H9 (cell line): Measurements from ENCODE around the gene DNAL1. TPM values are rescaled to one million over a fixed set of nuclear protein-coding genes. Genes with fewer than 3 reads are reported as not detected.

ENCODE experiments used
- DNase-seq: peaks from one replicate; pipeline ENCODE4 v3.0.0-alpha.2; 2017
- H2AFZ ChIP-seq: one replicate; pipeline ENCODE4 v1.6.1; 2013; ENCODE audit warnings: mild to moderate bottlenecking, low read length, control low read depth, moderate library complexity
- H2AK5ac ChIP-seq: 2 replicates; pipeline ENCODE4 v1.6.1; 2013; ENCODE audit warnings: low read length, control low read depth, mixed read lengths; ENCODE audit not compliant: insufficient read length
- H2BK120ac ChIP-seq: one replicate; pipeline ENCODE4 v1.6.1; 2013; ENCODE audit warnings: low read depth, mild to moderate bottlenecking, low read length, control low read depth, inconsistent platforms; ENCODE audit not compliant: poor library complexity, severe bottlenecking
- H2BK12ac ChIP-seq: 2 replicates; pipeline ENCODE4 v1.6.1; 2013; ENCODE audit warnings: low read length, control low read depth, mixed read lengths, low read depth; ENCODE audit not compliant: insufficient read length
- H2BK15ac ChIP-seq: 2 replicates; pipeline ENCODE4 v1.6.1; 2013; ENCODE audit warnings: low read depth, low read length, control low read depth
- H2BK20ac ChIP-seq: one replicate; pipeline ENCODE4 v1.6.1; 2013; ENCODE audit warnings: low read depth, mild to moderate bottlenecking, low read length, control low read depth, inconsistent platforms; ENCODE audit not compliant: poor library complexity, severe bottlenecking
- H2BK5ac ChIP-seq: 2 replicates; pipeline ENCODE4 v1.6.1; 2013; ENCODE audit warnings: low read length, control low read depth, mixed read lengths; ENCODE audit not compliant: insufficient read length
- H3K14ac ChIP-seq: 2 replicates; pipeline ENCODE4 v1.6.1; 2013; ENCODE audit warnings: low read length, control low read depth; ENCODE audit not compliant: insufficient read depth
- H3K18ac ChIP-seq: 2 replicates; pipeline ENCODE4 v1.6.1; 2013; ENCODE audit warnings: low read depth, mild to moderate bottlenecking, mixed read lengths, low read length, control low read depth; ENCODE audit not compliant: insufficient read length
- H3K23ac ChIP-seq: 2 replicates; pipeline ENCODE4 v1.6.1; 2013; ENCODE audit warnings: low read length, control low read depth, mixed read lengths, low read depth; ENCODE audit not compliant: insufficient read length
- H3K23me2 ChIP-seq: 2 replicates; pipeline ENCODE4 v1.6.1; 2013; ENCODE audit warnings: low read depth, mild to moderate bottlenecking, mixed read lengths, low read length, control low read depth; ENCODE audit not compliant: insufficient read length, poor library complexity, severe bottlenecking
- H3K27ac ChIP-seq: 2 replicates; pipeline ENCODE4 v1.5.1; 2013; ENCODE audit warnings: low read length, control low read depth, mixed read lengths, low read depth; ENCODE audit not compliant: insufficient read length
- H3K27me3 ChIP-seq: 2 replicates; pipeline ENCODE4 v1.6.1; 2013; ENCODE audit warnings: low read length, control low read depth, inconsistent platforms; ENCODE audit not compliant: insufficient read depth
- H3K4ac ChIP-seq: 2 replicates; pipeline ENCODE4 v1.6.1; 2013; ENCODE audit warnings: low read depth, mild to moderate bottlenecking, control low read depth, inconsistent platforms, low read length, moderate library complexity
- H3K4me1 ChIP-seq: 2 replicates; pipeline ENCODE4 v1.6.1; 2013; ENCODE audit warnings: low read length, control low read depth, inconsistent platforms; ENCODE audit not compliant: insufficient read depth
- H3K4me2 ChIP-seq: 2 replicates; pipeline ENCODE4 v1.6.1; 2013; ENCODE audit warnings: low read length, control low read depth, mixed read lengths; ENCODE audit not compliant: insufficient read length, insufficient read depth
- H3K56ac ChIP-seq: 2 replicates; pipeline ENCODE4 v1.6.1; 2013; ENCODE audit warnings: low read depth, mild to moderate bottlenecking, mixed read lengths, low read length, control low read depth; ENCODE audit not compliant: insufficient read length
- H3K79me1 ChIP-seq: 2 replicates; pipeline ENCODE4 v1.6.1; 2013; ENCODE audit warnings: low read depth, mild to moderate bottlenecking, moderate library complexity, low read length, control low read depth, inconsistent platforms; ENCODE audit not compliant: insufficient read depth, poor library complexity, severe bottlenecking
- H3K79me2 ChIP-seq: 2 replicates; pipeline ENCODE4 v1.6.1; 2013; ENCODE audit warnings: low read length, control low read depth, inconsistent platforms; ENCODE audit not compliant: insufficient read depth
- H3K9ac ChIP-seq: 2 replicates; pipeline ENCODE4 v1.6.1; 2013; ENCODE audit warnings: low read length, control low read depth, mixed read lengths; ENCODE audit not compliant: insufficient read length; ENCODE audit errors: extremely low read depth
- H3K9me3 ChIP-seq: one replicate; pipeline ENCODE4 v1.6.1; 2013; ENCODE audit warnings: low read depth, low read length, inconsistent platforms; ENCODE audit not compliant: control insufficient read depth
- H3T11ph ChIP-seq: one replicate; pipeline ENCODE4 v1.6.1; 2013; ENCODE audit warnings: mild to moderate bottlenecking, low read length, control low read depth, inconsistent platforms
- H4K20me1 ChIP-seq: one replicate; pipeline ENCODE4 v1.6.1; 2013; ENCODE audit not compliant: control insufficient read depth, insufficient read length, insufficient read depth
- H4K5ac ChIP-seq: 2 replicates; pipeline ENCODE4 v1.6.1; 2013; ENCODE audit warnings: low read depth, mild to moderate bottlenecking, mixed read lengths, low read length, control low read depth; ENCODE audit not compliant: insufficient read length
- H4K8ac ChIP-seq: replicated peaks from 2 replicates; pipeline ENCODE4 v1.6.1; 2013; ENCODE audit warnings: low read length, control low read depth, mixed read lengths, low read depth; ENCODE audit not compliant: insufficient read length
- H4K91ac ChIP-seq: 2 replicates; pipeline ENCODE4 v1.6.1; 2013; ENCODE audit warnings: low read depth, mild to moderate bottlenecking, moderate library complexity, mixed read lengths, low read length, control low read depth; ENCODE audit not compliant: insufficient read length
- H3K27ac Mint-ChIP-seq, 3 experiments: 2 replicates in 2 of 3; 3 replicates in 1 of 3; pipeline ENCODE4 v1.8.0; 2020 to 2021; ENCODE audit warnings: mixed read lengths in 3 of 3, mild to moderate bottlenecking in 1 of 3, moderate library complexity in 1 of 3
- H3K27me3 Mint-ChIP-seq: 2 replicates; pipeline ENCODE4 v1.8.0; 2021; ENCODE audit warnings: low read depth, mild to moderate bottlenecking, moderate library complexity, mixed read lengths
- H3K36me3 Mint-ChIP-seq, 3 experiments: 2 replicates in 2 of 3; 3 replicates in 1 of 3; pipeline ENCODE4 v1.8.0; 2020 to 2021; ENCODE audit warnings: low read depth in 3 of 3, mixed read lengths in 3 of 3; ENCODE audit not compliant: insufficient read depth in 1 of 3
- H3K4me1 Mint-ChIP-seq, 2 experiments: 2 replicates each; pipeline ENCODE4 v1.8.0; 2020; ENCODE audit warnings: mixed read lengths in 2 of 2
- H3K4me3 Mint-ChIP-seq, 2 experiments: 2 replicates in 1 of 2; 3 replicates in 1 of 2; pipeline ENCODE4 v1.8.0; 2020 to 2021; ENCODE audit warnings: mild to moderate bottlenecking in 2 of 2, mixed read lengths in 2 of 2, moderate library complexity in 1 of 2
- H3K9me3 Mint-ChIP-seq, 2 experiments: 2 replicates in 1 of 2; 3 replicates in 1 of 2; pipeline ENCODE4 v1.8.0; 2020; ENCODE audit warnings: mild to moderate bottlenecking in 2 of 2, mixed read lengths in 2 of 2, moderate library complexity in 1 of 2
- WGBS: extraction: QIAGEN DNeasy Blood & Tissue Kit; methylation state at CpG from one replicate; pipeline ENCODE4 v1.1.7; 2013; ENCODE audit warnings: missing lambda C conversion rate, low lambda C conversion rate, mixed read lengths; ENCODE audit not compliant: insufficient read length; ENCODE audit errors: extremely low coverage; 5-methylcytosine and 5-hydroxymethylcytosine counted together
- total RNA-seq: library from RNA; stranded (reverse); gene quantifications from 2 replicates; pipeline ENCODE4 v1.2.1, GENCODE V29; 2021
- TF ChIP-seq, protein P1 (sequence below): fragments of 200-600 bp; sonication (generic); conservative IDR thresholded peaks from 3 replicates; pipeline ENCODE4 v1.8.0; 2021; ENCODE audit warnings: antibody characterized with exemption, mild to moderate bottlenecking

The DNAL1 gene
- total RNA-seq, 1 experiment from 2014 or later: 17.7 TPM

DNA sequence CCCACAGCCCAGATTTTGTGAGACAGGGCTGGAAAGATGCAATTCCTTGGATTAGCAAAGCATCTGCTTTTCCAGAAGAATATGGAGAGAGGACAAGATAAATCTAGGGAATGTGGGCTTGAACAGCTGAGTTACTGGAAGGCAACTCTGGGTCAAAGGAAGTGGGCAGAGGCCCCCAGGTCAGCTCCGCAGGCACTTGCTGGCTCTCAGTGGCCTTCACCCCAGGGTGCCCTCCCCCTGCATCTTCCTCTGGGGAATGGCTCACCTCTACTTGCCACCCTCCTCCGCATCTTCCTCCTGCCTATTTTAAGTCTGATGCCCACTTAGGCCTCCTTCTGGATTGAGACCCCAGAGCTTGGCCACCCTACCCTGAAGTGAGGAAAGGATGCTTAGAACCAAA, 79.9 kb downstream of the DNAL1 start:
- no peaks in the 10 kb centered on the region for H3K79me2 ChIP-seq
- H4K5ac ChIP-seq: no peak overlapping the region
- TF ChIP-seq, protein P1, sequence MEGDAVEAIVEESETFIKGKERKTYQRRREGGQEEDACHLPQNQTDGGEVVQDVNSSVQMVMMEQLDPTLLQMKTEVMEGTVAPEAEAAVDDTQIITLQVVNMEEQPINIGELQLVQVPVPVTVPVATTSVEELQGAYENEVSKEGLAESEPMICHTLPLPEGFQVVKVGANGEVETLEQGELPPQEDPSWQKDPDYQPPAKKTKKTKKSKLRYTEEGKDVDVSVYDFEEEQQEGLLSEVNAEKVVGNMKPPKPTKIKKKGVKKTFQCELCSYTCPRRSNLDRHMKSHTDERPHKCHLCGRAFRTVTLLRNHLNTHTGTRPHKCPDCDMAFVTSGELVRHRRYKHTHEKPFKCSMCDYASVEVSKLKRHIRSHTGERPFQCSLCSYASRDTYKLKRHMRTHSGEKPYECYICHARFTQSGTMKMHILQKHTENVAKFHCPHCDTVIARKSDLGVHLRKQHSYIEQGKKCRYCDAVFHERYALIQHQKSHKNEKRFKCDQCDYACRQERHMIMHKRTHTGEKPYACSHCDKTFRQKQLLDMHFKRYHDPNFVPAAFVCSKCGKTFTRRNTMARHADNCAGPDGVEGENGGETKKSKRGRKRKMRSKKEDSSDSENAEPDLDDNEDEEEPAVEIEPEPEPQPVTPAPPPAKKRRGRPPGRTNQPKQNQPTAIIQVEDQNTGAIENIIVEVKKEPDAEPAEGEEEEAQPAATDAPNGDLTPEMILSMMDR: no peak
- no peaks in the 10 kb centered on the region for H3K79me1 ChIP-seq
- H4K20me1 ChIP-seq: no peaks in the 10 kb centered on the region
- no peaks in the 10 kb centered on the region for H3K27me3 ChIP-seq
- H2BK5ac ChIP-seq: no peak overlapping the region
- DNase-seq: no peak
- H2AK5ac ChIP-seq: no peak overlapping the region
- no peak overlapping the region for H2BK120ac ChIP-seq
- no peak overlapping the region for H2BK12ac ChIP-seq
- no peak overlapping the region for H3K56ac ChIP-seq
- Mint-ChIP-seq H3K4me3 (no peak overlapping the region), H3K27me3 (peaks cover 2% of the 10 kb centered on the region; the same call in 1 of the 2 replicates), H3K9me3 (no peaks in the 10 kb centered on the region), H3K36me3 (peaks cover 4 to 27% (median 21%) of the 10 kb centered on the region in 3 experiments; a peak in 6 of 7 replicates), H3K27ac (peak overlapping the region in 1 of 3 experiments; percentile 36; a peak in 1 of 7 replicates), H3K4me1 (peaks cover 52 to 53% of the 10 kb centered on the region in 2 experiments)
- no CpG with 5 or more reads among the region's 2 CpGs for WGBS
- peaks cover 6% of the 10 kb centered on the region; the same call in 1 of the 2 replicates for H3K4me1 ChIP-seq
- H3K18ac ChIP-seq: no peak overlapping the region
- no peaks in the 10 kb centered on the region for H3K23me2 ChIP-seq
- H3K9me3 ChIP-seq: no peaks in the 10 kb centered on the region
- no peak overlapping the region for H2AFZ ChIP-seq
- H2BK15ac ChIP-seq: no peak overlapping the region
- H3K27ac ChIP-seq: no peak overlapping the region
- no peak overlapping the region for H3K23ac ChIP-seq
- H3K14ac ChIP-seq: no peak overlapping the region
- no peak overlapping the region for H2BK20ac ChIP-seq
- H3K4me2 ChIP-seq: no peak overlapping the region
- H3K4ac ChIP-seq: no peak overlapping the region
- no peak overlapping the region for H3K9ac ChIP-seq
- H3T11ph ChIP-seq: no peak overlapping the region
- H4K91ac ChIP-seq: no peak overlapping the region
- H4K8ac ChIP-seq: no peak overlapping the region
